Occipital lobe (tissue), 2 donors: ENCODE results near the gene HLA-DPB1. TPM values are rescaled to one million over a fixed set of nuclear protein-coding genes. Genes with fewer than 3 reads are reported as not detected.
"Not testable (repeated sequence)": the region's sequence is repeated elsewhere in the genome, so short reads cannot be mapped to it uniquely, and the experiment has no call there.

ENCODE experiments used
- DNase-seq: peaks from one replicate; lab custom pipeline; 2025; lab: John Stamatoyannopoulos, UW
- total RNA-seq: library from RNA; depleted of rRNA; stranded (reverse); fragments of >200 nt; gene quantifications from one replicate; pipeline ENCODE4 v1.2.3, GENCODE V29; 2014

HLA-DPB1 gene
- total RNA-seq: 1.4 TPM

- DNase-seq: no peak
Observed at GRCh38 chr6:33075568-33076405, at the start of gene HLA-DPB1. Gene HLA-DPB1, plus strand, starts transcription at chr6:33075990. Its CDS starts 52 bp downstream, at chr6:33076042.

DNA sequence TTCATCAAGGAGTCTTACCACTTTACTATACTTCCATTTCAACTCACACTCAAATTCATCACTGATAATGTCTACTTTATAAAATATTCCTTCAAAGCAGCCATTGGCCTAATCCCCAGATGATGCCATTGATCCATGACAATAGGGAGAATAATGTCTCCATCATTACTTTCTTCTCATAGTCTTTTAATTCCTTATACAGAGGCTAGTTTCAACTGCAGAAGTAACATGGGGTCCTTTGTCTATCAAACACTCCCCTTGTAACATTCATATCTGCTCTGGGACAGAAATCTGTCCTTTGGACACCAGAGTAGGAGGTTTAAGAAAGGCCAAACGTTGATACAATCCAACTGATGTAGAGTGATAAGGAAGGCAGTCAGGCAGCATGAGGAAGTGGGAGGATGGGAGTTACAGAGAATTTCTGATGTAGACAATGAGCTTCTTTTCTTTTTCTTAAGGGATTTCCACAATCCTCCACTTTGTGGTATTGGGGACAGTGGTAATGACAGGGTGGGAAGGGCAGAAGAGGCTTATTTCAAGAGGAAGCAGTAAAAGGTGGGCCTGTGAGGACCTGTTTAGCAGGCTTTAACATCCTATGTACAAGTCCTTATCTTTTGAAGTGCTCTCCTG, 47.5 kb upstream of the HLA-DPB1 start:
- no peak for DNase-seq

DNA sequence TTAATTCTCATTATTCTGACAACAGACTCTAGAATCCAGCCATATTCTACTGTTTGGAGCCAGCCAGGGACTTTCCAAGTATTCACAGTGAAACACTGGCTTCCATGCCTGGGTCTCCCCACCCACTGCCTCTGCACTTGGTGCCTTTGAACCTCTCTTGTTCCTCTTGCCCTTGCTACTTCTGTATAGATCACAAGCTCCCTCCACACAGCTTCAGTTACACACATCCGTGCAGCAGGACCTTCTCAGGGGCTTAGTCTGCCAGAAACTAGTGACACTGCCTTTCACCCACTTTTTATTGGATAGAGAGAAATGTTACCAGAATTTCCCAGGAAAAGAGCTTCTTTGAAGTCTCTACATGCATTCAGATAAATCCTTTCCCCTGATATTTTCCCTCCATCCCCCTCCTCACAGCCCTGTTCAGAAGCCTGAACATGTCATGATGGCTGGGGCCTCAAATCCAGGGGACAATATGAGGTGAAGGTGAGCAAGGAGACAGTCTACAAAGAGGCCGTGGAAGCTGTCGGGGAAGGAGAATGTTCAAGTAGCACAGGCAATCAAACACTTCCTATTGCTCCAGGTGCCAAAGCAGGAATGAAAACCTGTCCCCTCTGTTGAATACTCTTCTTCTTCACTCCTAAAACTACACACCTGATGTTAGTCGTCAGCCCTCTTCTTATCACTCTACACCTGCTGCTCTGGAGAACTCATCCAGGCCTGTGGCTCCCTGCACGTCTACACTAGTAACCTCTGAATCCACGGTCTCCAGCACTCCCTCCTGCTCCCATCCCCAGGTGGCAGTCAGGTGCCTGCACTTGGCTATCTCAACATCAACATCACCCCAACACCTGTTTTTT, 46.2 kb upstream of the HLA-DPB1 start:
- no peak for DNase-seq

DNA sequence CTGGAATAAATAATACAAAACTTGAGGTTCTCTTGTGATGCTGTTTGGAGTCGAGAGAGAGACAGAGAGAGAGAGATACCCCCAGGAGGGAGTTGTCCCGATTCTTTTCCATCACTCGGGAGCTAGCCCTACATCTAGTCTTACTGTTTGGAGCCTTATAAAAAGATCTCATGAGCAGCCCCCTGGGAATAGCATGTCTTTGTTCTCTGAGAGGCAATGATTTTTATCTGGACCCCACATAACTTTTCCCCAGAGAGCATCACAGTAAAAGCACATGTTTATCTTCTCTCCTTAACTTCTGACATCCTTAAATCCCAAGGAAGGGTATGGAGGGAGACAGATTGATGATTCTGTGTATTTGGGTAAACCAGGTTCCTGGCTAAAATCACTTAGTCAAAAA, 45.5 kb upstream of the HLA-DPB1 start:
- DNase-seq: no peak

GRCh38 chr6:33034554-33034953, 41.2 kb upstream of the HLA-DPB1 start:
- no peak for DNase-seq

- no peak for DNase-seq
Observed at GRCh38 chr6:33036535-33036934, 39.3 kb upstream of the HLA-DPB1 start.

GRCh38 chr6:33040157-33040556, 35.6 kb upstream of the HLA-DPB1 start:
- DNase-seq: no peak

GRCh38 chr6:33049323-33050013, 26.3 kb upstream of the HLA-DPB1 start:
- no peak for DNase-seq

DNA sequence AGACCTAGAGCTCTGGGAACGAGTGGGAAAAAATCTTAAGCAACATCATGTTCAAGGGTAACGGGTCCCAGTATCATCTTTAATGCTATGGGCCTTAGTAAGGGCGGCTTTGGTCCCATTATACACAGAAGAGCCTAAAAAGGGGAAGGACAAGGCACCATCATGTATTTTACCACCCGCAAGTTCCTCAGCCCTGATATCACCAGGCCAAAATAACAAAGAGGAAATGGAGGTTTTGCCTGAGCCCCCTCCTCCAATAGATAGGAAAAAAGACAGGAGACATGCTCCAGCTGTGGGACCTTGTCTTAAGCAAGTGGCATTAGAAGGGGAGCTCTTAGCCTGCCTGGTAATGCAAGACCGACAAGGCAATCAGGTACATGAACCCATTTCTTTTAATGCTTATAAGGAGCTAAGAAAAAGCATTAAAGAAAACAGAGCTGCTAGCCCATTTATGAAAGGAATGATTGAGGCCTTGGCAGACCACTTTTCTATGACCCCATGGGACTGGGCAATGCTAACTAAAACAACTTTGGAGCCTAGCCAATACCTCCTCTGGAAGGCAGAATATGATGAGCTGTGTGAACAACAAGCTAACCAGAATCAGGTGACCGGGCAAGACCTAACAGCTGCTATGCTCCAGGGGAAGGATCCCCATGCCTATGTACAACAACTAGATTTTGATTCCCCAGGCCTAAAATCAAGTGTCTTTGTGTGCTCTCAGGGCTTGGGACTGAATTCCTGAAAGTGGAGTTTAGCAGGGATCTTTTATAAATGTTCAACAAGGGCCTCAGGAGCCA, 25.6 kb upstream of the HLA-DPB1 start:
- DNase-seq: no peak

- no peak for DNase-seq
Observed at GRCh38 chr6:33052627-33053026, 23.2 kb upstream of the HLA-DPB1 start.

GRCh38 chr6:33053230-33053629, 22.6 kb upstream of the HLA-DPB1 start:
- DNase-seq: no peak

GRCh38 chr6:33057222-33058150, 18.3 kb upstream of the HLA-DPB1 start:
- no peak for DNase-seq

DNA sequence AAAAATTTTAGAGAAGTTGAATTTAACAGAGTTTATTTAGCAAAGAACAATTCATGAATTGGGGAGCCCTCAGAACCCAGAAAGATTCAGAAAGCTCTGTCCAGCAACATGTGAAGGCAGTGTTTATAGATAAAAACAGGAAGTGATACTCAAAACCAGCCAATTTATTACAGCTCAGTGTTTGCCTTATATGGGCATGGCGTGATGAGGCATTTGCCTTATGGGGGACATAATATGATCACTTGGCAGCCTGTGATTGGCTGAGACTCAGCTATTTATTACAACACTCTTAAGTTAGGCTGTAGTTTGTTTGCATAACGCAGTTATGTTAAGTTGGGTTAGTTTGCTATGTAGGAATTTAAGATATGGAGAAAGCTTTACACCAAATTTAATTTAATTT, 13.8 kb upstream of the HLA-DPB1 start:
- no peak for DNase-seq

- not testable (repeated sequence) for DNase-seq
Observed at GRCh38 chr6:33063435-33063834, 12.4 kb upstream of the HLA-DPB1 start.

GRCh38 chr6:33064723-33065122, 11.1 kb upstream of the HLA-DPB1 start:
- DNase-seq: no peak

DNA sequence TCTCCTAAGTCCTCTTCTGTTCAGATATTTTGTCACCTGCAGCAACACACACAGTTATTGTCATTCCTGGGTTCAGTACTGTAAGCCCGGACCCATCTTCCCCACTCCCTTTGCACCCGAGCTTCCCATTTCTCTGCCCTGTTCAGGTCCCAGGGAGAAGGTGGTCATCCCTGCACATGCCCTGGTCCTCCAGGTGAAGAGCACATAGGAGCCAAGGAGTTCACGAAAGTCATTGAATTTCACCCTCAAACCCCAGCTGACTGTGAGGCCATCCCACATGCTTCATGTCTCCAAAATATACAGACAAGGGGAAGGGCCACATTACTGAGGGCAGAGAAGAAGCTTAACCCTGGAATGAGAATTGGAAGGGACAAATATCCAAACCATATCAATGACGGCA, 10.5 kb upstream of the HLA-DPB1 start:
- DNase-seq: no peak

DNA sequence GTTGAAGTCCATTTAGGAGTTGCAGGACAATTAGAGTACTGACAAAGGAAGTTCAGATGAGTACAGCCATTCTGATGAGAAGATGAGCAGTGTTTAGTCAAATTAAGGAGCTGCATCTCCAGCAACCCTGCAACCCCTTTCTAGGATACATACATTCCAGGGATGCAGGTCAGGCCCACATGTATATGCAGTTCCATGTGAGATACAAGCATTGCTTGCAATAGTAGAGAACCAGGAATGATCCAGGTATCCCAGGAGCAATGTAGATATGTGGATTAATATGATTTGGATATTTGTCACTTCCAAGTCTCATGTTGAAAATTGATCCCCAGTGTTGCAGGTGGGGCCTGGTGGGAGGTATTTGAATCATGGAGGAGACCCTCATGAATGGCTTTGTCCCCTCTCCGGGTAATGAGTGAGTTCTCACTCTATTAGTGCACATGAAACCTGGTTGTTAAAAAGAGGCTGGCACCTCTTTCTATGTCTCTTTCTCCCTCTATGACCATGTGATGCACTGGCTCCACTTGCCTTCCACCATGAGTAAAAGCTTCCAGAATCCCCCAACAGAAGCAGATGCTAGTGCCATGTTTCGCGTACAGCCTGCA, 8.8 kb upstream of the HLA-DPB1 start:
- DNase-seq: no peak

- DNase-seq: no peak
Observed at GRCh38 chr6:33069021-33069738, 6.6 kb upstream of the HLA-DPB1 start.
